Activated naive CD8-positive, alpha-beta T cell (primary cell): Measurements from ENCODE around the gene UBE2L5.

Experiments used
- H3K27ac Mint-ChIP-seq: one replicate; pipeline ENCODE4 v1.8.0; 2021; ENCODE audit warnings: mixed read lengths
- H3K27me3 Mint-ChIP-seq: one replicate; pipeline ENCODE4 v1.8.0; 2021; ENCODE audit warnings: mixed read lengths
- H3K36me3 Mint-ChIP-seq: one replicate; pipeline ENCODE4 v1.8.0; 2021; ENCODE audit warnings: mixed read lengths
- H3K4me1 Mint-ChIP-seq: one replicate; pipeline ENCODE4 v1.8.0; 2021; ENCODE audit warnings: low read depth, mixed read lengths
- H3K4me3 Mint-ChIP-seq: one replicate; pipeline ENCODE4 v1.8.0; 2021; ENCODE audit warnings: mild to moderate bottlenecking, mixed read lengths
- H3K9me3 Mint-ChIP-seq: one replicate; pipeline ENCODE4 v1.8.0; 2021; ENCODE audit warnings: low read depth, mixed read lengths

Gene UBE2L5

GRCh38 chr13:30422054-30422839 lies at the start of gene UBE2L5:
UBE2L5 (plus strand) TSS chr13:30422493; CDS start chr13:30427991, 5,498 bp downstream.
- Mint-ChIP-seq H3K36me3 (no peaks in the 10 kb centered on the region), H3K9me3 (no peaks in the 10 kb centered on the region), H3K4me3 (peak within 1 kb of the TSS; percentile 92), H3K4me1 (peaks cover 12% of the 10 kb centered on the region), H3K27me3 (no peaks in the 10 kb centered on the region), H3K27ac (peak within 1 kb of the TSS; percentile 78)

GRCh38 chr13:30373727-30374126 lies 48.6 kb upstream of the UBE2L5 start:
- peaks cover 90% of the 10 kb centered on the region for H3K4me1 Mint-ChIP-seq
- no peaks in the 10 kb centered on the region for H3K36me3 Mint-ChIP-seq
- no peaks in the 10 kb centered on the region for H3K27me3 Mint-ChIP-seq
- H3K9me3 Mint-ChIP-seq, result no peaks in the 10 kb centered on the region
- H3K4me3 Mint-ChIP-seq, result peak overlapping the region; percentile 52
- H3K27ac Mint-ChIP-seq, result peak overlapping the region; percentile 95

- no peaks in the 10 kb centered on the region for H3K9me3 Mint-ChIP-seq
- peak overlapping the region; percentile 87 for H3K27ac Mint-ChIP-seq
- H3K4me1 Mint-ChIP-seq, result peaks cover 91% of the 10 kb centered on the region
- H3K4me3 Mint-ChIP-seq, result peak overlapping the region; percentile 44
- no peaks in the 10 kb centered on the region for H3K27me3 Mint-ChIP-seq
- no peaks in the 10 kb centered on the region for H3K36me3 Mint-ChIP-seq
Measured at GRCh38 chr13:30375265-30375835, 46.9 kb upstream of the UBE2L5 start.

GRCh38 chr13:30376426-30377311 lies 45.6 kb upstream of the UBE2L5 start:
- Mint-ChIP-seq H3K4me1 (peaks cover 83% of the 10 kb centered on the region), H3K27ac (peak overlapping the region; percentile 87), H3K4me3 (peak overlapping the region; percentile 82), H3K27me3 (no peaks in the 10 kb centered on the region), H3K36me3 (no peaks in the 10 kb centered on the region), H3K9me3 (no peaks in the 10 kb centered on the region)

- Mint-ChIP-seq H3K9me3 (no peaks in the 10 kb centered on the region), H3K27ac (peak overlapping the region; percentile 87), H3K36me3 (no peaks in the 10 kb centered on the region), H3K4me1 (peaks cover 81% of the 10 kb centered on the region), H3K27me3 (no peaks in the 10 kb centered on the region), H3K4me3 (peak overlapping the region; percentile 82)
Measured at GRCh38 chr13:30377312-30377685, 45.0 kb upstream of the UBE2L5 start.

- no peaks in the 10 kb centered on the region for H3K9me3 Mint-ChIP-seq
- H3K27ac Mint-ChIP-seq, result peak overlapping the region; percentile 80
- peaks cover 78% of the 10 kb centered on the region for H3K4me1 Mint-ChIP-seq
- no peaks in the 10 kb centered on the region for H3K36me3 Mint-ChIP-seq
- no peak overlapping the region for H3K4me3 Mint-ChIP-seq
- no peaks in the 10 kb centered on the region for H3K27me3 Mint-ChIP-seq
Measured at GRCh38 chr13:30378191-30378590, 44.1 kb upstream of the UBE2L5 start.

GRCh38 chr13:30381049-30381448 lies 41.2 kb upstream of the UBE2L5 start:
- H3K27ac Mint-ChIP-seq, result peak overlapping the region; percentile 34

GRCh38 chr13:30382836-30383525 lies 39.3 kb upstream of the UBE2L5 start:
- H3K27ac Mint-ChIP-seq, result no peak overlapping the region
- no peaks in the 10 kb centered on the region for H3K9me3 Mint-ChIP-seq
- H3K27me3 Mint-ChIP-seq, result no peaks in the 10 kb centered on the region
- H3K4me3 Mint-ChIP-seq, result no peak overlapping the region
- H3K4me1 Mint-ChIP-seq, result peaks cover 38% of the 10 kb centered on the region
- H3K36me3 Mint-ChIP-seq, result no peaks in the 10 kb centered on the region

More at GRCh38 chr13:30381049-30381448, 41.2 kb upstream of the UBE2L5 start:
- Mint-ChIP-seq H3K4me1 (peaks cover 54% of the 10 kb centered on the region), H3K9me3 (no peaks in the 10 kb centered on the region), H3K27me3 (no peaks in the 10 kb centered on the region), H3K4me3 (no peak overlapping the region), H3K36me3 (no peaks in the 10 kb centered on the region)

- Mint-ChIP-seq H3K9me3 (no peaks in the 10 kb centered on the region), H3K4me3 (peak overlapping the region; percentile 73), H3K36me3 (no peaks in the 10 kb centered on the region), H3K4me1 (peaks cover 42% of the 10 kb centered on the region), H3K27ac (peak overlapping the region; percentile 83), H3K27me3 (no peaks in the 10 kb centered on the region)
Measured at GRCh38 chr13:30388406-30389283, 33.6 kb upstream of the UBE2L5 start.

GRCh38 chr13:30391956-30392680 lies 30.2 kb upstream of the UBE2L5 start:
- H3K4me1 Mint-ChIP-seq, result peaks cover 68% of the 10 kb centered on the region
- no peak overlapping the region for H3K27ac Mint-ChIP-seq
- H3K4me3 Mint-ChIP-seq, result no peak overlapping the region
- no peaks in the 10 kb centered on the region for H3K27me3 Mint-ChIP-seq
- H3K36me3 Mint-ChIP-seq, result no peaks in the 10 kb centered on the region
- H3K9me3 Mint-ChIP-seq, result no peaks in the 10 kb centered on the region

GRCh38 chr13:30392681-30393045 lies 29.6 kb upstream of the UBE2L5 start:
- Mint-ChIP-seq H3K27me3 (no peaks in the 10 kb centered on the region), H3K36me3 (no peaks in the 10 kb centered on the region), H3K27ac (no peak overlapping the region), H3K4me1 (peaks cover 68% of the 10 kb centered on the region), H3K9me3 (no peaks in the 10 kb centered on the region), H3K4me3 (no peak overlapping the region)

- H3K36me3 Mint-ChIP-seq, result no peaks in the 10 kb centered on the region
- H3K27me3 Mint-ChIP-seq, result no peaks in the 10 kb centered on the region
- peak overlapping the region; percentile 87 for H3K4me3 Mint-ChIP-seq
- peaks cover 49% of the 10 kb centered on the region for H3K4me1 Mint-ChIP-seq
- H3K27ac Mint-ChIP-seq, result peak overlapping the region; percentile 88
- no peaks in the 10 kb centered on the region for H3K9me3 Mint-ChIP-seq
Measured at GRCh38 chr13:30394751-30395191, 27.5 kb upstream of the UBE2L5 start.
